Tibial artery (tissue), 4 donors: ENCODE measurements around the gene EMC1.
A peak's percentile ranks its signal among the peaks of the same experiment; 100 is the strongest.

Experiments
- DNase-seq, 2 donors: peaks; one replicate each; pipeline ENCODE4 v3.0.0-alpha.2; 2019
- H3K27ac ChIP-seq, 2 donors: fragments of 200-600 bp; sonication (generic) in 1 of 2; 1 replicate in 1 of 2; 2 replicates in 1 of 2; pipeline ENCODE4 v1.5.1; 2018 to 2019; ENCODE audit warnings: mild to moderate bottlenecking in 1 of 2
- H3K27me3 ChIP-seq, 2 donors: fragments of 200-600 bp; sonication (generic) in 1 of 2; one replicate each; pipeline versions ENCODE4 v1.5.1 to v1.6.0; 2016 to 2019
- H3K36me3 ChIP-seq, 3 donors: fragments of 200-600 bp; sonication (generic) in 2 of 3; one replicate each; pipeline ENCODE4 v1.5.1; 2016 to 2019; ENCODE audit warnings: mild to moderate bottlenecking in 2 of 3
- H3K4me1 ChIP-seq, 4 donors: fragments of 200-600 bp; sonication (generic) in 2 of 4; 1 replicate in 3 of 4; 2 replicates in 1 of 4; pipeline ENCODE4 v1.5.1; 2016 to 2019
- H3K4me3 ChIP-seq, 2 donors: fragments of 200-600 bp; sonication (generic) in 1 of 2; 1 replicate in 1 of 2; 2 replicates in 1 of 2; pipeline ENCODE4 v1.5.1; 2018 to 2019; ENCODE audit warnings: mild to moderate bottlenecking in 2 of 2
- H3K9me3 ChIP-seq, 3 donors: fragments of 200-600 bp; sonication (generic) in 1 of 3; one replicate each; pipeline ENCODE4 v1.5.1; 2016 to 2019
- intact Hi-C: fragments of 100-400 bp; cut with DNase I; formaldehyde crosslinking; loops from one replicate; pipeline ENCODE4 v1.15.0; 2023; ENCODE audit warnings: low total_unique reads
- TF ChIP-seq, protein P1 (sequence below), 2 experiments: fragments of 200-600 bp in 1 of 2; fragments of 450-650 bp in 1 of 2; IDR thresholded peaks; one replicate each; pipeline ENCODE4 v1.5.1; 2017 to 2019; ENCODE audit warnings: antibody characterized with exemption in 2 of 2, mild to moderate bottlenecking in 1 of 2, moderate library complexity in 1 of 2

The EMC1 gene

GRCh38 chr1:19254416-19254815, 3.1 kb upstream of the EMC1 start:
- TF ChIP-seq, protein P1, sequence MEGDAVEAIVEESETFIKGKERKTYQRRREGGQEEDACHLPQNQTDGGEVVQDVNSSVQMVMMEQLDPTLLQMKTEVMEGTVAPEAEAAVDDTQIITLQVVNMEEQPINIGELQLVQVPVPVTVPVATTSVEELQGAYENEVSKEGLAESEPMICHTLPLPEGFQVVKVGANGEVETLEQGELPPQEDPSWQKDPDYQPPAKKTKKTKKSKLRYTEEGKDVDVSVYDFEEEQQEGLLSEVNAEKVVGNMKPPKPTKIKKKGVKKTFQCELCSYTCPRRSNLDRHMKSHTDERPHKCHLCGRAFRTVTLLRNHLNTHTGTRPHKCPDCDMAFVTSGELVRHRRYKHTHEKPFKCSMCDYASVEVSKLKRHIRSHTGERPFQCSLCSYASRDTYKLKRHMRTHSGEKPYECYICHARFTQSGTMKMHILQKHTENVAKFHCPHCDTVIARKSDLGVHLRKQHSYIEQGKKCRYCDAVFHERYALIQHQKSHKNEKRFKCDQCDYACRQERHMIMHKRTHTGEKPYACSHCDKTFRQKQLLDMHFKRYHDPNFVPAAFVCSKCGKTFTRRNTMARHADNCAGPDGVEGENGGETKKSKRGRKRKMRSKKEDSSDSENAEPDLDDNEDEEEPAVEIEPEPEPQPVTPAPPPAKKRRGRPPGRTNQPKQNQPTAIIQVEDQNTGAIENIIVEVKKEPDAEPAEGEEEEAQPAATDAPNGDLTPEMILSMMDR (IDR thresholded peaks at IDR 0.05), result no peak
- Histone ChIP-seq H3K27me3 (no peaks in the 10 kb centered on the region), H3K36me3 (peaks cover 35 to 46% (median 36%) of the 10 kb centered on the region in 3 donors), H3K9me3 (no peaks in the 10 kb centered on the region), H3K4me3 (no peak overlapping the region), H3K4me1 (peaks cover 0 to 35% (median 27%) of the 10 kb centered on the region in 4 donors), H3K27ac (no peak overlapping the region)
- no peak for DNase-seq
- intact Hi-C loops, result no loop called here

DNA sequence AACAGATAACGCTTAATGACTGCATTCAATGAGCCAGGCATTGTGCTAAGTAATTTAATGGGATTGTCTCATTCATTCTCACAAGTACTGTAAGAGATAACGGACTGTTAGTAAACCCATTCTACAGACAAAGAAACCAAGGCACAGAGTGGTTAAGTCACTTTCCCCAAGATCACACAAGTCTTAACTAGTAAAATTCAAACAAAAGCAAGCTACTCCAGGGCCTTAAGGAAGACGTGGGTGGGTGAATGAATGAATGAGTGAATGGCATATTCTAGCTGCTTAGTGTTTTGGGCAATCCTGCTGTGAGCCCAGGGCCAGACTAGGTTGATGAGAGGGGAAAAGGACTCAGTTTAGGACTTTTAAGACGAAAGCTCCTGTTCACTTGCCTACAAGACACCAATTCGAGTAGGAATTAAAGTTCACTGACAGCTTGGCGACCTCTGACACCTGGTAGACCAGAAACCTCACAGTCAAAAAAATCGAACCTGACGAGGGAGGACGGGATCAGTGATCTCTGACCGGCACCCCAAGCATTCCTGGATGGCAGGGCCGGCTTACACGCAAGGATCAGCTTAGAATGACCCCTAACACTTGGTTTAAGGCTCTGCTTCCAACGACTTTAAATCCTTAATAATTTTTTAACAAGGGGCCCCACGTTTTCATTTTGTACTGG, 557 bp downstream of the EMC1 start:
- intact Hi-C loops, result no loop called here

GRCh38 chr1:19240673-19241538, 10.4 kb downstream of the EMC1 start:
- TF ChIP-seq, protein P1 (IDR thresholded peaks at IDR 0.05), result peak; percentile 88 to 97
- no peaks in the 10 kb centered on the region for H3K9me3 ChIP-seq
- no peak overlapping the region for H3K4me3 ChIP-seq
- H3K4me1 ChIP-seq, result no peaks in the 10 kb centered on the region
- H3K36me3 ChIP-seq, result peaks cover 66 to 95% (median 88%) of the 10 kb centered on the region in 3 donors
- H3K27ac ChIP-seq, result peak overlapping the region in 1 of 2 donors; percentile 34
- DNase-seq, result peak; percentile 68 to 75
- intact Hi-C loops, result no loop called here
- no peaks in the 10 kb centered on the region for H3K27me3 ChIP-seq

More for the DNA sequence above, 557 bp downstream of the EMC1 start:
- no peaks in the 10 kb centered on the region for H3K9me3 ChIP-seq
- DNase-seq, result no peak
- TF ChIP-seq, protein P1 (IDR thresholded peaks at IDR 0.05), result no peak
- H3K4me3 ChIP-seq, result peak overlapping the region; percentile 80 to 88
- peak overlapping the region; percentile 88 to 89 for H3K27ac ChIP-seq
- H3K27me3 ChIP-seq, result no peaks in the 10 kb centered on the region
- peaks cover 0 to 35% (median 27%) of the 10 kb centered on the region in 4 donors for H3K4me1 ChIP-seq
- H3K36me3 ChIP-seq, result peaks cover under 1 to 9% (median 6%) of the 10 kb centered on the region in 3 donors

DNA sequence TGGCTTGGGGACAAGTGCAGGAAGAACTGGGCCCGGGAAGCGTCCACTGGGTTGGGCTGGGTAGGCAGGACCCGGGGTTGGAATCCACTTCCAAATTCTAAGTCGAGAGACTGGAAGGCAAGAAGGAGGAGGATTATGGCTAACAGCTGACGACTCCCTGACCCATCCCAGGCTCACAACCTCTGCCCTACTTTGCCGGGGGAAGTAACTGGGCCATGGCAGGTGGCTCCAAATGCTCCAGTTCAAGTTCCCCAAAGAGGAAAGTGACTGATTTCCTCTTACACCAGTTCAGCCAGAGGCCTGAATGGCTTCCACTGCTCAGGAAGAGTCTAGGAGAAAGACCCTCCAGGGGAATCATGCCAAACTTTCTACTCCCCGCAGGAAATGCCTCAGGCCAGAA, 11.4 kb downstream of the EMC1 start:
- TF ChIP-seq, protein P1 (IDR thresholded peaks at IDR 0.05), result no peak
- Histone ChIP-seq H3K9me3 (no peaks in the 10 kb centered on the region), H3K4me1 (no peaks in the 10 kb centered on the region), H3K36me3 (peaks cover 66 to 100% (median 94%) of the 10 kb centered on the region in 3 donors), H3K27ac (no peak overlapping the region), H3K27me3 (no peaks in the 10 kb centered on the region), H3K4me3 (no peak overlapping the region)
- intact Hi-C loops, result loop anchor here (10.0 kb wide), 2 partner anchors 55 to 335 kb away; partner anchors contain the start of gene ALDH4A1
- no peak for DNase-seq

DNA sequence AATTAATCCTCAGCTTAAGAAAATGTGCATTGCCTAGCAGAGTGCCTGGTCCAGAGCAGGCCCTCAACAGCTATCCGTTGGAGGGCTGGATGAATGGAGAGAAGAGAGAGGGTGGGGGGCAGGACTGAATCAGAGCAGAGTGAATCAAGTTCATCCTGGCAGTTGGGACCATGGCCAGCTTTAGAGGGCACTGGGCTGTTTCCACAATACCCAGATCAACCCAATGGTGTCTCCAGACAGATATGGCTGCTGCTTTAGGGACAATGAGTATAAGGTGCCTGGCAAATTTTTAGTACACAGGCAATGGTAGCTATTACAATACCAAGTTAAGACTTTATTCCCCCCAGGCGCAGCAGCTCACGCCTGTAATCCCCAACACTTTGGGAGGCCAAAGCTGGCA, 17.1 kb downstream of the EMC1 start:
- H3K9me3 ChIP-seq, result no peaks in the 10 kb centered on the region
- TF ChIP-seq, protein P1 (IDR thresholded peaks at IDR 0.05), result no peak
- intact Hi-C loops, result loop anchor here (10.0 kb wide), 2 partner anchors 49 to 329 kb away; partner anchors contain the start of gene ALDH4A1
- H3K4me1 ChIP-seq, result no peaks in the 10 kb centered on the region
- peaks cover 66 to 100% (median 99%) of the 10 kb centered on the region in 3 donors for H3K36me3 ChIP-seq
- H3K27me3 ChIP-seq, result no peaks in the 10 kb centered on the region
- no peak overlapping the region for H3K27ac ChIP-seq
- H3K4me3 ChIP-seq, result no peak overlapping the region
- peak in 1 of 2 donors; percentile 17 for DNase-seq
